ENCODE results near the gene NTM.

NTM gene

GRCh38 chr11:132205496-132205895 lies 835.1 kb downstream of the NTM start:
- DNase-seq: no peak

GRCh38 chr11:132206993-132207392 lies 836.6 kb downstream of the NTM start:
- no peak for DNase-seq

GRCh38 chr11:132208477-132209055 lies 838.2 kb downstream of the NTM start:
- no peak for DNase-seq

- no peak for DNase-seq
Observed at GRCh38 chr11:132211479-132211878, 841.1 kb downstream of the NTM start.

- DNase-seq: no peak
Observed at GRCh38 chr11:132217856-132218255, 847.4 kb downstream of the NTM start.

GRCh38 chr11:132220474-132220873 lies 850.1 kb downstream of the NTM start:
- DNase-seq: no peak

- no peak for DNase-seq
Observed at GRCh38 chr11:132222345-132222744, 851.9 kb downstream of the NTM start.

GRCh38 chr11:132226522-132226921 lies 856.1 kb downstream of the NTM start:
- DNase-seq: no peak

GRCh38 chr11:132228746-132229325 lies 858.4 kb downstream of the NTM start:
- no peak for DNase-seq

GRCh38 chr11:132231656-132232347 lies 861.4 kb downstream of the NTM start:
- no peak for DNase-seq

GRCh38 chr11:132234878-132235277 lies 864.5 kb downstream of the NTM start:
- DNase-seq: no peak

GRCh38 chr11:132237781-132238180 lies 867.4 kb downstream of the NTM start:
- DNase-seq: no peak

GRCh38 chr11:132238331-132238866 lies 868.0 kb downstream of the NTM start:
- DNase-seq: no peak

- no peak for DNase-seq
Observed at GRCh38 chr11:132240374-132240773, 870.0 kb downstream of the NTM start.

GRCh38 chr11:132242632-132243031 lies 872.2 kb downstream of the NTM start:
- DNase-seq: no peak

- DNase-seq: no peak
Observed at GRCh38 chr11:132244846-132245245, 874.4 kb downstream of the NTM start.

- no peak for DNase-seq
Observed at GRCh38 chr11:132245403-132246385, 875.3 kb downstream of the NTM start.

- no peak for DNase-seq
Observed at GRCh38 chr11:132248580-132248979, 878.2 kb downstream of the NTM start.

- DNase-seq: no peak
Observed at GRCh38 chr11:132249256-132249655, 878.8 kb downstream of the NTM start.

GRCh38 chr11:132251061-132251460 lies 880.6 kb downstream of the NTM start:
- no peak for DNase-seq

GRCh38 chr11:132253469-132254264 lies 883.3 kb downstream of the NTM start:
- DNase-seq: no peak

- DNase-seq: no peak
Observed at GRCh38 chr11:132254906-132255305, 884.5 kb downstream of the NTM start.
